ENCODE results near the gene ARID1B. TPM values are rescaled to one million over a fixed set of nuclear protein-coding genes. Genes with fewer than 3 reads are reported as not detected.

ARID1B gene
- total and polyA plus RNA-seq, 2 of the 4 experiments (the other 2 are of a cell fraction): 14.5 to 20.1 TPM

- Histone ChIP-seq H3K27ac (ENCODE audit: insufficient read depth, low read length) (no peak overlapping the region), H4K5ac (ENCODE audit: low read depth, low read length) (no peak overlapping the region)
These were observed 451.4 kb downstream of the ARID1B start for GRCh38 chr6:157228426-157229131.

More at GRCh38 chr6:157228426-157229131, 451.4 kb downstream of the ARID1B start:
- no peak for DNase-seq
- no peak for TF ChIP-seq RAD21 (IDR thresholded peaks at IDR 0.05; ENCODE audit: low read length)
- TF ChIP-seq NFE2L2 (IDR thresholded peaks at IDR 0.05; ENCODE audit: low read depth, low read length): no peak
- no peak for TF ChIP-seq CHD1 (IDR thresholded peaks at IDR 0.05; ENCODE audit: low read depth, low read length)
- no peak for TF ChIP-seq MXI1 (IDR thresholded peaks at IDR 0.05; ENCODE audit: borderline replicate concordance, low read depth, low read length)
- TF ChIP-seq FOS (IDR thresholded peaks at IDR 0.05; ENCODE audit: low read depth, low read length): no peak
- TF ChIP-seq SMC3 (IDR thresholded peaks at IDR 0.05; ENCODE audit: low read depth, low read length): no peak
- no peak for TF ChIP-seq POLR2A (IDR thresholded peaks at IDR 0.05; ENCODE audit: low read depth, low read length)
- intact Hi-C loops (cut with micrococcal nuclease): no loop called here
- H2BK120ac ChIP-seq (ENCODE audit: low read depth, low read length): no peak overlapping the region
- H3K4me3 ChIP-seq (ENCODE audit: insufficient read depth, low read depth, low read length): no peak overlapping the region
- dilution Hi-C loops (cut with HindIII; ENCODE audit: low sequenced_read_pairs, unreplicated experiment): no loop called here
- CTCF ChIA-PET: interaction anchor here (0.6 kb wide), 1 partner anchor 57 kb away, joined by 3 read pairs; no protein-coding TSS in a partner anchor
- H3K9me1 ChIP-seq (ENCODE audit: insufficient read depth, low read length): peaks cover 4% of the 10 kb centered on the region; the same call in 1 of the 2 replicates
- H3K4ac ChIP-seq (ENCODE audit: low read depth, low read length): no peak overlapping the region
- H3K36me3 ChIP-seq (ENCODE audit: control insufficient read depth, insufficient read depth, low read length): no peaks in the 10 kb centered on the region
- H4K8ac ChIP-seq (ENCODE audit: low read depth in 2 of 2, low read length in 2 of 2): no peak overlapping the region
- no peak overlapping the region for H3K23ac ChIP-seq (ENCODE audit: low read depth, low read length)
- H3K14ac ChIP-seq (replicated peaks; ENCODE audit: low read depth, low read length): no peak overlapping the region
- H3K4me1 ChIP-seq (ENCODE audit: control insufficient read depth, insufficient read depth, low read length): no peaks in the 10 kb centered on the region
- H2AFZ ChIP-seq (replicated peaks; ENCODE audit: low read length, poor library complexity): peak overlapping the region; percentile 54
- no peak for ATAC-seq (ENCODE audit: low read depth)
- no peak overlapping the region for H3K9ac ChIP-seq (ENCODE audit: low read depth, low read length)
- in situ Hi-C loops (cut with MboI; ENCODE audit: low sequenced_read_pairs): no loop called here
- H4K91ac ChIP-seq (ENCODE audit: insufficient read depth, low read depth, low read length): no peak overlapping the region
- H2BK5ac ChIP-seq (ENCODE audit: low read depth, low read length, poor library complexity, severe bottlenecking): no peak overlapping the region
- no peak overlapping the region for H2BK20ac ChIP-seq (ENCODE audit: low read depth, low read length)
- no peak overlapping the region for H2AK5ac ChIP-seq (ENCODE audit: low read depth, low read length)
- H3K9me3 ChIP-seq (ENCODE audit: control insufficient read depth, insufficient read depth, low read length): no peaks in the 10 kb centered on the region
- no peak overlapping the region for H2AK9ac ChIP-seq (replicated peaks; ENCODE audit: low read depth, low read length, poor library complexity)
- WGBS, 2 experiments (ENCODE audit: extremely low coverage in 2 of 2, insufficient read length in 1 of 2): 38% methylated on average over 13 of the region's 23 CpGs; no CpG with 5 or more reads in 1 of the 2 experiments
- no peak overlapping the region for H3K18ac ChIP-seq (ENCODE audit: low read depth, low read length)
- H3K79me1 ChIP-seq (ENCODE audit: low read depth in 1 of 2, low read length in 2 of 2): no peaks in the 10 kb centered on the region
- H4K20me1 ChIP-seq (ENCODE audit: insufficient read depth, low read length): no peaks in the 10 kb centered on the region
- no TSS peak for BruUV-seq (replicated peaks)
- POLR2A ChIA-PET (ENCODE audit: unreplicated experiment): no interaction called here
- peaks cover 10% of the 10 kb centered on the region for H3K27me3 ChIP-seq (ENCODE audit: control insufficient read depth, insufficient read depth, low read length)
- no peak overlapping the region for H2BK15ac ChIP-seq (ENCODE audit: low read depth, low read length)
- H3K4me2 ChIP-seq (ENCODE audit: low read depth, low read length): no peak overlapping the region
- no peak overlapping the region for H3K56ac ChIP-seq (ENCODE audit: extremely low read depth, insufficient read depth, low read length)

Measured in IMR-90 (cell line).